HG02759 (cell line): Measurements from ENCODE around the gene GP1BB.

Experiments
- ATAC-seq: cut with Tn5 transposase; IDR thresholded peaks from one replicate; pipeline ENCODE4 v1.9.1; 2021; ENCODE audit warnings: mild to moderate bottlenecking, moderate library complexity; ENCODE audit not compliant: unreplicated experiment

Gene GP1BB

DNA sequence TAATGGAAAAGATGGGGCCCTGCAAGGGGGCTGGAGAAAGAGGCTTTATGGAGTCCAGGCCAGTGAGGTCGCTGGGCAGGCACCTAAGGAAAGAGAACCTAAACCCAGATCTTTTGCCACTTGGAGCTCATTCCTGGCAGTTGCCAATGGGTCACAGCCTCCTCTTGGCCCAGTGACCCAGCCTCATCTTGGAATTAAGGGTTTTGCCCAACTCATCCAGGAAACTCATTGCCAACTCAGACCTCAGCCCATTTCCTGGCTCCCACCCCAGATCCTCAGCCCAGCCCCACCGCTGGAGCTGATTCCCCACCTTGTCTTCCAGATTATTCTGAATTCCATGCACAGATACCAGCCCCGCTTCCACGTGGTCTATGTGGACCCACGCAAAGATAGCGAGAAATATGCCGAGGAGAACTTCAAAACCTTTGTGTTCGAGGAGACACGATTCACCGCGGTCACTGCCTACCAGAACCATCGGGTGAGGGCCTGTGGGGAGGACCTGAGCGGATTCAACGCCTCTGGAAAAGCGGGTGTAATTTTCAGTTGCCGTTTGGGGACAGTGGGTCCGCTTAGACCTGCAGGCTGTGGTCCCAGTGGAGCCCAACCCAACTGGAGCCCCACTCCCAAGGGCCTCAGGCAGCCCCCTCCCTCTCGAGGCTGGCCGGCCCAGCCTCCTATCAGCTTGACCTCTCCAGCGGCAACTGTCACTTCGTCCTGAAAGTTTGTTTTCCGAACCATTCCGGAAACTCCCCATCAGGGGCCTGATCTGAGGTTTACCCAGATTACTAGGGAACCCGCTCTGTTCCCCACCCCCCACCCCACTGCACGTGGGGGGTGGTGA, 41.5 kb downstream of the GP1BB start:
- ATAC-seq, result no peak

DNA sequence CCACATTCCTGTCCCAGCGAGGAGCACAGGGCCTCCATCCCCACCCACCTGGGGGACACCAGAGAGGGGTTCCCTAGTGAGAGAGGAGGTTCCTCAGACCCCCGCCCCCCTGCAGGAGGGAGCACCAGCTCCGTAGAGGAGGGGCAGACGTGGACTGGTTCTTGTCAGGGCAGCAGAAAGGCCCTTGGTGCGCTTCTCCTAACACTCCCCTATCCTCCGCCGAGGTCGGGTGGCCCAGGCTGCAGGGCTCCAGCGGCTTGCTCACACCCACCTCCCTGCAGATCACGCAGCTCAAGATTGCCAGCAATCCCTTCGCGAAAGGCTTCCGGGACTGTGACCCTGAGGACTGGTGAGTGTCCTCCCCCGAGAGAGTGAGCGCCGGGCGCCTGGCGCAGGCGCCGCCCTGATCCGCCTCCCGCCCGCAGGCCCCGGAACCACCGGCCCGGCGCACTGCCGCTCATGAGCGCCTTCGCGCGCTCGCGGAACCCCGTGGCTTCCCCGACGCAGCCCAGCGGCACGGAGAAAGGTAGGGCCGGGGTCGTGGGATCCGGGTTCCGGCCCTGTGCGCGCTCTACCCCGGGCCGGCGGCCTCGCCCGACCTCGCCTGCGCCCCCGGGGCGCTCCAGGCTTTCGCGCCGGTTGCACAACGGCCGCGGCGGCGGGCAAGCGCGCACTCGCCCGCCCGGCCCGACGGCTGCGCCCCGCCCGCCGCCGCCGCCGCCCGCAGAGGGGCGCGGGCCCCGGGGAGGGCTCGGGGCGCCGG, 42.3 kb downstream of the GP1BB start:
- no peak for ATAC-seq

DNA sequence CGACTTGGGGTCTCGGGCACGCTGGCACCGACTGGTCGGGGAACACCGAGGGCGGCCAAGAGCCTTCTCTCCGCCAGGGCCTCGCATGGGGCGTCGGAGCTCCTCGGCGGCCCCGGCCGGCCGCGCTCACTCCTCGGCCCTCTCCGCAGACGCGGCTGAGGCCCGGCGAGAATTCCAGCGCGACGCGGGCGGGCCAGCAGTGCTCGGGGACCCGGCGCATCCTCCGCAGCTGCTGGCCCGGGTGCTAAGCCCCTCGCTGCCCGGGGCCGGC, 42.8 kb downstream of the GP1BB start:
- no peak for ATAC-seq

DNA sequence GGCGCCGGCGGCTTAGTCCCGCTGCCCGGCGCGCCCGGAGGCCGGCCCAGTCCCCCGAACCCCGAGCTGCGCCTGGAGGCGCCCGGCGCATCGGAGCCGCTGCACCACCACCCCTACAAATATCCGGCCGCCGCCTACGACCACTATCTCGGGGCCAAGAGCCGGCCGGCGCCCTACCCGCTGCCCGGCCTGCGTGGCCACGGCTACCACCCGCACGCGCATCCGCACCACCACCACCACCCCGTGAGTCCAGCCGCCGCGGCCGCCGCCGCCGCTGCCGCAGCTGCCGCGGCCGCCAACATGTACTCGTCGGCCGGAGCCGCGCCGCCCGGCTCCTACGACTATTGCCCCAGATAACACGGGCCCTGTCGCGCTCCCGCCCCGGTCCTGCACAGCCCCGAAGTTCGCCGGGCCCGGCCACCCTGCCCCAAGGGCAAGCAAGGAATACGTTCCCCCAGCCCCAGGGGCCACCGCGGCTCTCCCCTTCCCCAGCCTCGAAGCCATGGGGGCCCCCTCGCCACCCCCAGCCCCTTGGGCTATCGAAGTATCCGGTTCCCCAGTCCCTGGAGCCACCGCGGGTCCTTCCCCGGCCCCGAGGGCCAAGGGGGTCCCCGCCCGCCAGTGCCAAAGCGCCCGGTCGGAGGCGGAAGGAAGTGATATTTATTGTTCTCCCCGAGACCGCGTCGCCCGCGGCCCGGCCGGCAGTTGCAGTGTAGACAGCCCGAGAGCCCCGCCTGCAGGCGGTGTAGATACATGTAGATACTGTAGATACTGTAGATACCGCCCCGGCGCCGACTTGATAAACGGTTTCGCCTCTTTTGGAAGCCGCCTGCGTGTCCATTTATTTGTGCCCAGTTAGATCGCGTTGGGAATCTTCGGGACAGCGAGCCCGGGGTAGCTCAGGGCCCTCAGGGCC, 43.4 kb downstream of the GP1BB start:
- ATAC-seq, result no peak

DNA sequence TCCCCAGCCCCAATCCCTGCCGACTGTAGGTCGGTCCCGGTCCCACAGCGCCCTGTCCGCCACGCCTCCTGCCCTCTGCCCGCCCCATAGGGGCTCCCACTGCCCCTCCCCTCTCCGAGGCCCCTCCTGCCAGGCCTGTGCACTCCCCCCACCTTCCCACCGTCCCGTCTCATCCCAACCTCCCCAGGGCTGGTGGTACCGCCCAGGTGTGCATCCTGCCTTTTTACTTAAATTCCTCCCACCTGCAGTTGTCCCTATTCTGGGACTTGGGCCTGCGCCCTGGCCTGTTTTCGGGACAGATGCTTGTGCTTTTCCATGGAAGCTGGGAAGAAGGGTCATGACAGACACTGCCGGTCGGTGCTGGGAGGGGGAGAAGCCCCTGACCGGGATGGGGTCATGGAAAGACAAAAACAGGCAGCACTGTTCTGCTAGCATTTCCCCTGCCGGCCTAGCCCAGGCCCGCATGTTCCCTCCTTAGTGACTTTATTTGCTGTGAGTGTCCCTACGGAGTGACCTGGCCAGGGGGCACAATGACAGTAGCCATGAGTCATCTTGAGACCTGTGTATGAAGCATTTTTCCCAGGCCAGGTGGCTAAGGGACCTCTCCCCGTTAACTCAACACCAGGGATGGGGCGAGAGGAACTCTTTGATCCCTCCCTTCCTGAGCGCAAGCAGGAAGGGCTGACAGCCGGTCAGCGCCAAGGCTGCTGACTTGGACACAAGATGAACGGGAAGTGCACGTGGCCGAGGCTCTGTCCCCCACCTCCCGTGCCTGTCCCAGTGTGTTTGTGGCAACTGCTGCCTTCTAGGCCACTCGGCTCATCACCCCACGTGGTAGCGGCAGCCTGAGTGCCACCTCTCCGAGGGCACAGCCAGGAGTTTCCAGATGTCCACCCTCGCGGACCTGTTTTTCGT, 44.3 kb downstream of the GP1BB start:
- no peak for ATAC-seq

DNA sequence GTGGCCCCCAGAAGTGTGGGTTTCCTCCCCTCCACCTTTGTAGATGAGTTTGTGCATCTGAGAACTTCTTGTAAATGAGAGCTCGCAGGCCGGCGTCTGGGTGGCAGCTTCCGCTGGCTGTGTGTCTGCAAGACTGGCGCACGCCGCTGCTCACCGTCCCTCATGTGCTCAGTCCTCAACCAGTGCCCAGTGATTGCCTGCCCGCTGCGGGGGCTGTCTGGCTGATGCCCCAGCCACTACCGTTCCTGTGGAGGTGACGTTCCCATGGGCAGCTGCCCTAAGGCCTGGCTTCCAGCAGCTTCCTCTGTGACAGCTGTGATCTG, 46.0 kb downstream of the GP1BB start:
- no peak for ATAC-seq

DNA sequence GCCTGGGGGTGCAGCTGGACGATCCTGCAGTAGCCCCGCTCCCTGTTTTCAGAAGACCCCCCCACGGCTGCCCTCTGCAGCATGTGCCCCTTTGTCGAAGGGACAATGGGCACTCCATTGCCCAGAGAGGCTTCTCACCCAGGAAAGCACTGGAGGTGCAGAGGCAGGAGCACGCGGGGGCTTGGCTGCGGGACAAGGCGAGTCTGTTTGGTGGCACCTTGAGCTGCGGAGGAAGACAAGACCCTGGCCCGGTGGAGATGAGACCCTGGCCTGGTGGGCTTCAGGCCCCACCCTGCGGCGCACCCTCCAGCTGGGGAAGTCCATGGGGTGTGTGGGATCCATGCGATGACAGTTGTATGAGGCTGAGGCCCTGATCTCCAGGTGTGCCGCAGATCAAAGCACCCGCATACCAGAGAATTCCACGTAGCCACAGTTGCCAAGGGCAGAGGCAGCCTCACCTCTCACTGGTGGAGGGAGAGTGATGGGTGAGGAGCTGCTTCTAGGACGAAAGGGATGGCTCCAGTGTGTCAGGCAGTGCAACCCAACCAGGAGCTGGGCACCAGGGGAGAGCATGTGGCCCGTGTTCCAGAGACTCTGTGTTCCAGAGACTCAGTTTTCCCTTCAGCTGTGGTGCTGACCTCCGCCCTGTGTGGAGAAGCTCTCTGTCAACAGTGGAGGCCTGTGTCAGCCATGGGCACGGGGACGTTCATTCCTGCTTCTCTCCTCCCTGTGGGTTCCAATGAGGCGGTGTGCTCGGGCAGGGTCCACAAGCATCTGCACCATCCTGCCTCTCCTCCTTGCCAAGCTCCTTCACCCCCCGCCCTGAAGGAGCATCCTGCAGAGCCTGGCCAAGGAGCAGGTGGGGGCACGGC, 47.2 kb downstream of the GP1BB start:
- no peak for ATAC-seq

DNA sequence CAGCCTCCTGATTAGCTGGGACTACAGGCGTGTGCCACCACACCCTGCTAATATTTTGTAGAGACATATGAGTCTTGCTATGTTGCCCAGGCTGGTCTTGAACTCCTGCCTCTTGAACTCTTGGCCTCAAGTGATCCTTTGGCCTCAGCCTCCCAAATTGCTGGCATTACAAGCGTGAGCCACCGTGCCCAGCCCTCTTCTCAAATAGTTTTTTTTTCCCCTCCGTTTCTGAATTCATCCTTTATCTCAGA, 49.0 kb downstream of the GP1BB start:
- no peak for ATAC-seq

DNA sequence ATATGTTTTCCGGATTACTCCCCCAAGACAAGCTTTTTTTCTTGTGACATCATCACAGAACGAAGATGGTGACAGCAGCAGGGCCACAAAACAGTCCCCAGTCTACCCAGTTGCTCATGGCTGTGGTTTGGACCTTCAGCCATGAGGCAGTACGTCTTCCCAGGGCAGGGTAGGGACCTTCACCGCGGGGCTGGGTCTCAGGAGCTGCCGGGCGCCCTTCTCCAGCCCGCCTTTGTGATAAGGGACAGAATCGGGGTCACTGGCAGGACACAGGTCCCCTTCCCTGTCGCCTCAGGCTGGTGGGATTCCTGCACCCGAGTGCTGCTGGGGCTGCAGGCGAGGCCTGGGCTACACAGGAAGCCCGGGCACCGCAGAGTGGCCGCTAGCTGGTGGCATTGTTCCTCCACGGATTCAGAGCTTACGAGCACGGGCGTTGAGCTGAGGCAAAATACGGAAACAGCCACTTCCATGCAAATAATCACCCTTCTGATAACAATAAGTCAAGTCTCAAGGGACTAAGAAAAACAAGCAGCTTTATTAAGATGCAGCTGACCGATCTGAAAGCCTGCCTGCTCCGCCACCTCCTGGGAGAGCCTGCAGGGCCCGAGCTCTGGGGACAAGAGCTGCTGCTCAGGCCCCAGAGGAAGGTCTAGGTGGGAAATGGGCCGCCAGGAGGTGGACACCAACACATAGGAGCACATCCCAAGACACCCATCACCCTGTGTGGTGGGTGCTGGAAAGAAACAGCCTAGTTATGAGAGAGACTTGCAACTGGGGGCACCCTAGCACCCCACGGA, 49.5 kb downstream of the GP1BB start:
- ATAC-seq, result peak; percentile 80

DNA sequence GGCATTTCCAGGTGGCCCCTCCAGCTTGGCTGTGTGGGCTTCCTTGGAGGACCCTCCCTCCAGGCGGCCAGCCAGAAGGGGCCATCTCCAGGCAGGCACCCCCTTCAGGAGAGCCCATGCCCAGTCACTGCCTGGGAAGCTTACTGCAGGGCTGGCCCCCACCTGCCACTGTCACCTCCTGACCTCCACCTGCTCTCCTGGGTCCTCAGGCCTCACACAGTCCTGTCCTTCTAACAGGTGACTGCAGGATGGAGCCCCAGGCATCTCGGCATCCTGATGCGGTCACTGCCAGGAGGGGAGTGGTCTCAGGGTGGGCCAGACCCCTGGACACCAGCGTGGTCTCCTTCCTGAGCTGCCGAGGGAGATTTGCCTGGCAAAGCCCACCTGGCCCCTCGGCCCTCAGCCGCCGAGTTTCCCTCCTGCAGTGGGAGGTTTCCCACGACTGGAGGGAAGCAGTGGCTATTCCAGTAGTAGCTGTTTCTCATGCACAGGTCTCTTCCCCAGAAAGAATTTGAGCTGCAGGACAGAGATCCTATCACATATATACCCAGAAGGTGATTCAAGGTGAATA, 50.2 kb downstream of the GP1BB start:
- ATAC-seq, result no peak
